ENCODE measurements around the gene SPRED1. TPM values are rescaled to one million over a fixed set of nuclear protein-coding genes. Genes with fewer than 3 reads are reported as not detected.

The SPRED1 gene
- polyA plus RNA-seq, 2 of the 4 experiments (the other 2 are of a cell fraction), result 6.0 to 8.6 TPM

- no peaks in the 10 kb centered on the region for H3K9me3 ChIP-seq
- no peak for FAIRE-seq
- no peak overlapping the region for H3K27ac ChIP-seq
- no peak overlapping the region for H3K4me3 ChIP-seq
- TF ChIP-seq JUN (IDR thresholded peaks at IDR 0.05) (no peak), SREBF2 (IDR thresholded peaks at IDR 0.05) (no peak), BHLHE40 (IDR thresholded peaks at IDR 0.05; ENCODE audit: low read depth, low read length) (no peak), NFE2L2 (conservative IDR thresholded peaks at IDR 0.05; ENCODE audit: low read length) (no peak), CTCF (IDR thresholded peaks at IDR 0.05) (no peak), BCL3 (IDR thresholded peaks at IDR 0.05) (no peak), CEBPB (IDR thresholded peaks at IDR 0.05) (no peak), MAFK (IDR thresholded peaks at IDR 0.05; ENCODE audit: partially characterized antibody) (no peak), POLR2AphosphoS2 (conservative IDR thresholded peaks at IDR 0.05; ENCODE audit: low read length) (no peak), RFX5 (IDR thresholded peaks at IDR 0.05) (no peak), RARB (CRISPR knock-in tag; IDR thresholded peaks at IDR 0.05) (no peak), CBX2 (IDR thresholded peaks at IDR 0.05; ENCODE audit: borderline replicate concordance, low read depth) (no peak), GATA3 (IDR thresholded peaks at IDR 0.05; ENCODE audit: borderline replicate concordance) (no peak), ZNF302 (CRISPR knock-in tag; IDR thresholded peaks at IDR 0.05) (no peak), TP53 (CRISPR knock-in tag; IDR thresholded peaks at IDR 0.05) (no peak), ELK1 (IDR thresholded peaks at IDR 0.05; ENCODE audit: low read depth, low read length) (no peak), KDM5A (IDR thresholded peaks at IDR 0.05) (no peak), CBX8 (IDR thresholded peaks at IDR 0.05) (no peak)
- POLR2A ChIA-PET, result no interaction called here
- ATAC-seq, result no peak
- H3K4me2 ChIP-seq, result no peak overlapping the region
- no peak for DNase-seq (ENCODE audit: low read depth in 1 of 2, low spot score in 1 of 2)
- H3K4me1 ChIP-seq, result no peaks in the 10 kb centered on the region
- WGBS (ENCODE audit: missing lambda C conversion rate), result 100% methylated on average over 2 of the region's 2 CpGs
- CTCF ChIA-PET, result no interaction called here
Measured at GRCh38 chr15:38238311-38238710, 14.3 kb upstream of the SPRED1 start.

GRCh38 chr15:38242055-38242454 is 10.6 kb upstream of the SPRED1 start:
- Histone ChIP-seq H3K4me1 (no peaks in the 10 kb centered on the region), H3K4me2 (no peak overlapping the region), H3K9me3 (no peaks in the 10 kb centered on the region), H3K4me3 (no peak overlapping the region), H3K27ac (no peak overlapping the region)
- DNase-seq (ENCODE audit: low read depth in 1 of 2, low spot score in 1 of 2), result no peak
- 61% methylated on average over 2 of the region's 2 CpGs for WGBS (ENCODE audit: missing lambda C conversion rate)
- no peak for TF ChIP-seq MAX (IDR thresholded peaks at IDR 0.05)
- ATAC-seq, result no peak
- CTCF ChIA-PET, result no interaction called here
- POLR2A ChIA-PET, result interaction anchor here (1.5 kb wide), 1 partner anchor 10 kb away, joined by 5 read pairs; no protein-coding TSS in a partner anchor
- no peak for FAIRE-seq

- no peak for ATAC-seq
- no peaks in the 10 kb centered on the region for H3K9me3 ChIP-seq
- no peak overlapping the region for H3K4me2 ChIP-seq
- no peak overlapping the region for H3K4me3 ChIP-seq
- no peaks in the 10 kb centered on the region for H3K4me1 ChIP-seq
- no peak for FAIRE-seq
- no peak overlapping the region for H3K27ac ChIP-seq
- DNase-seq (ENCODE audit: low read depth in 1 of 2, low spot score in 1 of 2), result no peak
- 33% methylated on average over 6 of the region's 6 CpGs for WGBS (ENCODE audit: missing lambda C conversion rate)
- POLR2A ChIA-PET, result interaction anchor here (1.0 to 1.5 kb wide), 2 partner anchors 8 to 10 kb away, joined by 3 to 5 read pairs; no protein-coding TSS in a partner anchor
- CTCF ChIA-PET, result interaction anchor here (1.5 kb wide), 1 partner anchor 17 kb away, joined by 3 read pairs; no protein-coding TSS in a partner anchor
- TF ChIP-seq ELK1 (IDR thresholded peaks at IDR 0.05; ENCODE audit: low read depth, low read length) (no peak), CBX2 (IDR thresholded peaks at IDR 0.05; ENCODE audit: borderline replicate concordance, low read depth) (no peak), PHF8 (IDR thresholded peaks at IDR 0.05; ENCODE audit: borderline replicate concordance, low read depth) (no peak), CTCF (IDR thresholded peaks at IDR 0.05) (no peak), POLR2AphosphoS2 (conservative IDR thresholded peaks at IDR 0.05; ENCODE audit: low read length) (no peak), BHLHE40 (IDR thresholded peaks at IDR 0.05; ENCODE audit: low read depth, low read length) (no peak), RNF2 (IDR thresholded peaks at IDR 0.05; ENCODE audit: borderline replicate concordance, low read depth) (no peak)
Measured at GRCh38 chr15:38243278-38244055, 9.2 kb upstream of the SPRED1 start.

Measured in A549 (cell line).